Pancreas (tissue), 10 donors: ENCODE data around the gene CYP26A1. TPM values are rescaled to one million over a fixed set of nuclear protein-coding genes. Genes with fewer than 3 reads are reported as not detected.

Experiments
- ATAC-seq, 4 donors: fragments of 200-7000 bp; cut with Tn5 transposase; one replicate each; pipeline versions ENCODE4 v1.8.0 to v1.9.1; 2020; ENCODE audit warnings: mild to moderate bottlenecking in 4 of 4, moderate library complexity in 4 of 4
- DNase-seq, 6 donors: peaks; one replicate each; pipeline ENCODE4 v3.0.0-alpha.2; 2020
- FAIRE-seq: peaks from 2 replicates; lab custom pipeline; 2012; peaks lifted over from hg19 to GRCh38; lab: Jason Lieb, UNC
- H3K27ac ChIP-seq, 4 donors: fragments of 200-600 bp; sonication (generic); 1 replicate in 3 of 4; 2 replicates in 1 of 4; pipeline versions ENCODE4 v1.5.0 to v1.8.0; 2020
- H3K27me3 ChIP-seq, 4 donors: fragments of 200-600 bp; one replicate each; pipeline ENCODE4 v1.8.0; 2021
- H3K36me3 ChIP-seq, 3 donors: fragments of 200-600 bp; sonication (generic) in 1 of 3; one replicate each; pipeline versions ENCODE4 v1.5.0 to v1.8.0; 2020 to 2021
- H3K4me1 ChIP-seq, 3 donors: fragments of 200-600 bp; one replicate each; pipeline ENCODE4 v1.8.0; 2021
- H3K4me3 ChIP-seq, 4 donors: fragments of 200-600 bp; sonication (generic) in 2 of 4; one replicate each; pipeline versions ENCODE4 v1.5.0 to v1.8.0; 2020 to 2021
- H3K9me3 ChIP-seq, 4 donors: fragments of 200-600 bp; one replicate each; pipeline ENCODE4 v1.8.0; 2021
- CTCF ChIP-seq, 4 donors: fragments of 200-600 bp; sonication (generic) in 3 of 4; IDR thresholded peaks; one replicate each; pipeline versions ENCODE4 v1.5.0 to v1.8.0; 2021; ENCODE audit warnings: antibody characterized with exemption in 4 of 4
- WGBS, 2 donors: extraction: QIAGEN DNeasy Blood & Tissue Kit; methylation state at CpG; one replicate each; pipeline ENCODE4 v1.1.7; 2013; 5-methylcytosine and 5-hydroxymethylcytosine counted together
- intact Hi-C, 3 donors: fragments of 100-400 bp; cut with DNase I; formaldehyde crosslinking; loops; one replicate each; pipeline versions ENCODE4 v1.11.1 to v1.14.2; 2022
- polyA plus RNA-seq, 2 donors: library from polyadenylated mRNA; stranded (reverse); fragments of 200-250 nt; gene quantifications; one replicate each; pipeline ENCODE4 v1.2.3, GENCODE V29; 2013
- total RNA-seq, 6 donors: library from RNA; stranded (reverse); fragmentation: NEBNext Ultra II Directional in 4 of 6; extraction: Animal tissue kit (Norgen Biotek cat#: 25700) in 4 of 6; gene quantifications; one replicate each; pipeline versions ENCODE4 v1.2.1 to v1.2.4, GENCODE V29; 2021 to 2023
- donor health status: healthy with polysubstance abuse.
- donor health status: DM: no; HTN: no; CAD: no; lungs with moderate emphysema.
- donor health status: DM: no; HTN: no; CAD: no.
- donor health status: control.
- donor health status: control.
- donor health status: Bipolar disorder and iron deficiency.
- donor health status: DM: yes; HTN: yes; CAD: no.
- donor health status: DM: no; HTN: no; CAD: no.
- donor health status: DM: no; HTN: no; CAD: no.
- donor health status: DM: yes; HTN: yes; CAD: no.

The CYP26A1 gene
- total and polyA plus RNA-seq, 8 donors = 0.11 to 0.35 TPM; not detected in 6

DNA sequence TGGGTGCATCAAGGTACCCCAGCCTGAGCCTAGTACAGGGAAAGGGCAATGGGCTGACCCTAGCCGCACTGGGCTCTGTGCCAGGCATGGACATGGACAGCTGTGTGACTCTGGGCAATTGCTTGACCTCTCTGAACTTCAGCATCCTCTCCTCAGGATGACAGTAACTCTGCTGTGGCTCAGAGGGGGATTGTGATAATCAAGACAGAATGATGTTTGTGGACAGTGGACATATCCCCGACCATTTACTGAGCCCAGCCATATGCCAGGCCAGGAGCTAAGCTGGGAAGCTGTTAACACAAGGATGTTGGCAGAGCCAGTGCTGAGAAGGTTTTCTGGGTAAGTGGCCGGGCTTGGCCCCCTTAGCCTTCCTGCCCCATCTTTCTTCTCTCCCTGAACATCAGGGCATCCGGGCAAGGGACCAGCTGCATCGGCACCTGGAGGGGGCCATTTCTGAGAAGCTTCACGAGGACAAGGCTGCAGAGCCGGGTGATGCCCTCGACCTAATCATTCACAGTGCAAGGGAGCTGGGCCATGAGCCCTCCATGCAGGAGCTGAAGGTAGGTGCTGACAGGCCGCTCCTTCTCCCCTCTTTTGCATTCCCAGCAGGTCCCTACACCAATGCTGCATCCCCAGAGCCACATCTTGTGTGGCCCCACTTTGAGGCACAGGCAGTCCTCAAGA lies 9.6 kb upstream of the CYP26A1 start:
- TF ChIP-seq CTCF (IDR thresholded peaks at IDR 0.05) = no peak
- Histone ChIP-seq H3K4me3 (no peak overlapping the region), H3K9me3 (no peaks in the 10 kb centered on the region), H3K27ac (no peak overlapping the region), H3K27me3 (no peaks in the 10 kb centered on the region), H3K36me3 (no peaks in the 10 kb centered on the region), H3K4me1 (peaks cover 0 to 3% (median 0%) of the 10 kb centered on the region in 3 donors)
- intact Hi-C loops = no loop called here
- DNase-seq (no peak), ATAC-seq (no peak), FAIRE-seq (no peak)
- 67 to 86% methylated on average over 9 of the region's 9 CpGs for WGBS, 2 donors

- FAIRE-seq (no peak), ATAC-seq (no peak), DNase-seq (no peak)
- intact Hi-C loops = no loop called here
- H3K36me3 ChIP-seq = no peaks in the 10 kb centered on the region
- no peak overlapping the region for H3K4me3 ChIP-seq
- WGBS, 2 donors = 66 to 71% methylated on average over 12 of the region's 12 CpGs
- no peak overlapping the region for H3K27ac ChIP-seq
- H3K27me3 ChIP-seq = no peaks in the 10 kb centered on the region
- H3K9me3 ChIP-seq = no peaks in the 10 kb centered on the region
- no peak for TF ChIP-seq CTCF (IDR thresholded peaks at IDR 0.05)
- H3K4me1 ChIP-seq = peaks cover 0 to 3% (median 0%) of the 10 kb centered on the region in 3 donors
These were observed 8.6 kb upstream of the CYP26A1 start for GRCh38 chr10:93064874-93065660.

GRCh38 chr10:93065675-93066543 lies 7.8 kb upstream of the CYP26A1 start:
- H3K27ac ChIP-seq = no peak overlapping the region
- H3K36me3 ChIP-seq = no peaks in the 10 kb centered on the region
- DNase-seq = no peak
- no peak overlapping the region for H3K4me3 ChIP-seq
- no peak for TF ChIP-seq CTCF (IDR thresholded peaks at IDR 0.05)
- H3K9me3 ChIP-seq = no peaks in the 10 kb centered on the region
- intact Hi-C loops = no loop called here
- no peaks in the 10 kb centered on the region for H3K27me3 ChIP-seq
- no peak for FAIRE-seq
- 19 to 23% methylated on average over 62 to 81 of the region's 81 CpGs for WGBS, 2 donors
- H3K4me1 ChIP-seq = peaks cover 0 to 3% (median 0%) of the 10 kb centered on the region in 3 donors
- ATAC-seq = no peak

DNA sequence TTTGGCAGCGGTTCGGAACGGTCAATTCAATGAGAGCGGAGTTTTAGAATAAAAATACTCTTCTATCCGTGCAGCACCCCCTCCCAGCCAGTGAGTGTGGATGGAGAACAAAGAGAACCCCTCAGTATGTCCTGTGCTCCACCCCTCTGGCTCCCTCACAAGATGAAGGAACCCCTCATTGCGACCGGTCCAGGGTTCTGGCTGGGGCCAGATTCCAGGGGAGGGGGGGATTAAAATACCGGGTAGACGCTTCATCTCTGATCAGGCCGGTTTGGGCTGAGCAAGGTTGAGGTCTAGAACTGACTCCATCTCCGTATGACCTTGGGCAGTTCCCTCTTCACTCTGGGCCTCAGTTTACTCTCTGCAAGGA lies 7.2 kb upstream of the CYP26A1 start:
- WGBS, 2 donors = 34 to 41% methylated on average over 11 of the region's 11 CpGs
- H3K4me3 ChIP-seq = no peak overlapping the region
- H3K27ac ChIP-seq = no peak overlapping the region
- peaks cover 0 to 3% (median 0%) of the 10 kb centered on the region in 3 donors for H3K4me1 ChIP-seq
- FAIRE-seq = no peak
- no peaks in the 10 kb centered on the region for H3K27me3 ChIP-seq
- H3K9me3 ChIP-seq = no peaks in the 10 kb centered on the region
- intact Hi-C loops = no loop called here
- DNase-seq = no peak
- no peak for ATAC-seq
- no peaks in the 10 kb centered on the region for H3K36me3 ChIP-seq
- TF ChIP-seq CTCF (IDR thresholded peaks at IDR 0.05) = no peak
